Activated CD4-positive, alpha-beta T cell treated with anti-CD3 and anti-CD28 coated beads, Interleukin-2, amount 50 U/mL, for 24 hours (primary cell): ENCODE measurements around the gene FATE1.

Experiments used
- DNase-seq, 2 donors: peaks; one replicate each; pipeline ENCODE4 v3.0.0-alpha.2; 2020; ENCODE audit warnings: low read depth in 1 of 2, low spot score in 1 of 2

Gene FATE1

GRCh38 chrX:151742311-151742710 is 26.5 kb downstream of the FATE1 start:
- DNase-seq, result no peak

GRCh38 chrX:151743651-151744470 is 28.0 kb downstream of the FATE1 start:
- DNase-seq, result no peak

- DNase-seq, result no peak
These were observed 29.8 kb downstream of the FATE1 start for GRCh38 chrX:151745651-151746050.

- DNase-seq, result no peak
These were observed 30.7 kb downstream of the FATE1 start for GRCh38 chrX:151746502-151746901.

GRCh38 chrX:151750511-151750910 is 34.7 kb downstream of the FATE1 start:
- no peak for DNase-seq

GRCh38 chrX:151752847-151753246 is 37.0 kb downstream of the FATE1 start:
- no peak for DNase-seq

GRCh38 chrX:151753313-151754046 is 37.6 kb downstream of the FATE1 start:
- DNase-seq, result no peak

GRCh38 chrX:151754047-151754429 is 38.2 kb downstream of the FATE1 start:
- DNase-seq, result no peak

- no peak for DNase-seq
These were observed 38.9 kb downstream of the FATE1 start for GRCh38 chrX:151754641-151755215.

- DNase-seq, result no peak
These were observed 43.3 kb downstream of the FATE1 start for GRCh38 chrX:151759041-151759708.

- DNase-seq, result no peak
These were observed 47.0 kb downstream of the FATE1 start for GRCh38 chrX:151762802-151763201.

- no peak for DNase-seq
These were observed 47.9 kb downstream of the FATE1 start for GRCh38 chrX:151763711-151764110.

GRCh38 chrX:151765026-151765425 is 49.2 kb downstream of the FATE1 start:
- no peak for DNase-seq

- no peak for DNase-seq
These were observed 55.9 kb downstream of the FATE1 start for GRCh38 chrX:151771726-151772125.
